Activated T-helper 1 cell treated with Interleukin-2 at 50 U/mL for 16 hours (primary cell): ENCODE results near the gene CFAP20DC.
"Not testable (repeated sequence)": the region's sequence is repeated elsewhere in the genome, so short reads cannot be mapped to it uniquely, and the experiment has no call there.

Experiments used
- DNase-seq: peaks from one replicate; pipeline ENCODE4 v3.0.0-alpha.2; 2020; ENCODE audit warnings: low read depth

The CFAP20DC gene

GRCh38 chr3:58962816-58963215 lies 87.0 kb downstream of the CFAP20DC start:
- no peak for DNase-seq

- no peak for DNase-seq
Measured at GRCh38 chr3:58962040-58962651, 87.7 kb downstream of the CFAP20DC start.

DNA sequence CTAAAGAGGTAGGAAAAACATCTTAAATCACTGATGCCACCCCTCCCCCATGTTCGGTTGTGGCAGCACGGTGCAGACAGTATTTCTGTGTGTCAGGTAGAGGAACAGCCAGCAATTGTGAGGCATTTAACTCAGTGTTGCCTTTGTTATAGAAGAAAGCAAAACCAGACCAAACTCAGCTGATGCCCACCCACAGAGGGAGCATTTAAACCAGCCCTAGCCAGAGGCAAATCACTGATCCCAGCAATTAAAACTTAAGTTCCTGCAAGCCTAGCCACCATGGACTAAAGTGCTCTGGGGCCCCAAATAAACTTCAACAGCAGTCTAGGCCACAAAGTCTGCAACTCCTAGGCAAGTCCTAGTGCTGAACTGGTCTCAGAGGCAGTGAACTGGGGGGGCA lies 94.5 kb downstream of the CFAP20DC start:
- DNase-seq: no peak

DNA sequence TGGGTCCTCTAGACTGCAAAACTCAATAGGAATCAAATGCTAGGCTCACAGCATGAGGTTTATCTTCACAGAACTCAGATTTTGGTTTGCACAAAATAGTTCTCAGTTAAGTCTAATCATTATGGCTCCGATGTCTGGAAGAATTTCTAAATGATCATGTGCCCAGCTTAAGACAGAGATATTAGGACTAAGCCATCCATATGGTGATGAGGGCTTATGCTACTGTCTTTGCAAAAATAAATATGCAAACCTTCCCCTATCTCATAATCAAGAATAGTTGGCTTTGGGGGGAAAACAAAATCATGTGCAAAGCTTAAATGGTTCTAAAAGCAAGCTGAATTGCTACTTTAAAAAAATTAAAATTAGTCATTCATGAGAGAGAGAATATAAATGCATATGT lies 96.5 kb downstream of the CFAP20DC start:
- DNase-seq: no peak

GRCh38 chr3:58952128-58952917 lies 97.5 kb downstream of the CFAP20DC start:
- DNase-seq: no peak

DNA sequence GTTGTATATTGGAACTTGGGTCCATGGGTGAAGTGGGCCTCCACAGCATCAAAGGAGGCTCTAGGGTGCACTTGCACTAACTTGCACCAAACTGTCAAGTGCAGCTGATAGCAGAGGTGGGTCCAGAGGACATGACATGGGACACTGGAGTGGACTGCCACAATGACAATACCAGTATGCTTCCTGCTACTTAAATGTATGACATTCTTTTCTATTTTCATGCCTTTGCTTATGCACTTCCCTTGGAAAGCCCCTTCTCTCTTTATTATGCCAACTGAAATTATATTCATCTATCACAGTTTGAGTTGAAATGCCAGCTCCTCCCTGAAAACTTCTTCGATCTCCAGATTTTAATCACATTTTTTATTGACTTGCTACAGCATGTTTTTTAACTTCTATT lies 101.8 kb downstream of the CFAP20DC start:
- no peak for DNase-seq

DNA sequence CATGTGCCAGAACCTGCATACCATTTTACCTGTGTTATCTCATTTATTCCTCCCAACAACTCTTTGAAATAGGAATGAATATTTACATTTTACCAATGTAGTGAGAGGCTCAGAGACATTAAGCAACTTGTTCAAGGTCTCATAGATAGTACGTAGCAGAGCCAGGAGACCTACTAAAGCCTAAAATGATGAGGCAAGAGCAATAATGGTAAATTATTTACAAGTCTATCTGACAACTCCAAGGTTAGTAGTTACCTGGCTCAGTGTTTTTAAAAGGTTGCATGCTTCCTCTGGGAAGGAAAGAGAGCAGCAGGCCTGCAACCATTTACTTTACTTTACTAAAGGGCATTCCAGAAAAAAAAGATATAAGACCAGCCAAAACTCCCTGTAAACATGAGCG lies 103.0 kb downstream of the CFAP20DC start:
- no peak for DNase-seq

DNA sequence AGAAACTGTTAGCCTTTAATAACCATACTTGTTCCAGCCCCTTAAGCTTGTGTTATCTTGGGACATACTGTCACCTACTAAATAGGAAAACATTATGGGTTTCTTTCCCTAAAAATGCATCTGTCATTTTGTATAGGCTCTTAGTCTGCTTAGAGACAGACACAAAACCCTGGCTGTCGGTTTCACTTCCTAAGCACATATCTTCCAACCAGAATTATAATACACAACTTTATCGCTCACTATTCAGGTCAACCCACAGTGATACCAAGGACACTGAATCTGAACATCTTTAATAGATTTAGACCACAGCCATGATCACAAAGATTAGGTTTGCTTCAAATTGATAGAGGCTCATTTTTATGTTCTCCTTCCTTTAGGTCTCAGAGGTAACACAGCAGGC lies 111.8 kb downstream of the CFAP20DC start:
- no peak for DNase-seq

- DNase-seq: no peak
Measured at GRCh38 chr3:58924578-58924977, 125.2 kb downstream of the CFAP20DC start.

GRCh38 chr3:58900386-58900785 lies 149.4 kb downstream of the CFAP20DC start:
- DNase-seq: no peak

DNA sequence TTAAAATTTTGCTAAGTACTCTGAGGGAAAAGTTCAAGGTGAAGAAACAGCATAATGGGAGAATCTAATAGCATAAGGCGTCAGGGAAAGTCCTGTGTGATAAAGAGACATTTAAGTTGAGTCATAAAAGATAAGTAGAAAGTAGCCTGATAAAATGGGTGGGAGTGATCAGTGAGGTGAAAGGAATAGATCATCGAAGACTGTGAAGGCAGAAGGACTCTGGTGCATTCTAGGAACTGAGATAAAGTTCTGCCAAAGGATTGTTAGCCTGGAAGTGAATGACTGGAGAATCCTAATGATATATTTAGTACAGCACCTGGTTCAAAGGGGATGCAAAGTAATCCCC lies 149.9 kb downstream of the CFAP20DC start:
- DNase-seq: no peak

DNA sequence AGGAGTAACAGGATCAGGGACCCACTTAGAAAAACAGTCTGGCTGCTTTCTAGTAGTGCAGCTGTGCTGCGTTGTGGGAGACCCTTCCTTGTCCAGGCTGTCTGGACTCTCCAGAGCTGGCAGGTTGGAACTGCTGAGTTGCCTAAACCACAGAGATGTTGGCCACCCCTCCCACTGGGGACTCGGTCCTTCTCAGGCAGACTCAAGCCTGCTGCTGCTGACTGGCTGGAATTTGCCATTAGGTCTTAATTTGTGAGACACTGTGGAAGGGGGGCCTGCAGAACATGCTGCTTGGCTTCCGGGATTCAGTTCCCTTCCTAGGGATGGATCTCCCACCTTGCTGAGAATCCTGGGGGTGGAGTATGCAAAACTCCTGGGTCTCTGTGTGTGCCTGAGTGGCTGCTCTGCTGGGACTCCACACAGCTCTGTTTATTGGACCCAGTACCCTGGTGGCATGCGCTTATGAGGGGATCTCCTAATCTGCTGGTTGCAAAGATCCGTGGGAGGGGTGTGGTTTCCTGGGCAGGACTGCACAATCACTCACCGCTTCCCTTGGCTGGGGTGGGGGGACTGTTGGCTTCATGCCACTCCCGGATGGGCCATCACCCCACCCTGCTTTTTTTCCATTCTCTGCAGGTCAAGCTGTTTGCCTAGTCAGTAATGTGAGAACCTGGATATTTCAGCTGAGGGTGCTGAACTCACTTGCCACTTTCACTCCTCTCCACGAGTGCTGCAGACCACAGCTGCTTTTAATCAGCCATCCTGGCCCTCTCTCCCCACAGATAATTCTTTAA lies 150.5 kb downstream of the CFAP20DC start:
- no peak for DNase-seq

DNA sequence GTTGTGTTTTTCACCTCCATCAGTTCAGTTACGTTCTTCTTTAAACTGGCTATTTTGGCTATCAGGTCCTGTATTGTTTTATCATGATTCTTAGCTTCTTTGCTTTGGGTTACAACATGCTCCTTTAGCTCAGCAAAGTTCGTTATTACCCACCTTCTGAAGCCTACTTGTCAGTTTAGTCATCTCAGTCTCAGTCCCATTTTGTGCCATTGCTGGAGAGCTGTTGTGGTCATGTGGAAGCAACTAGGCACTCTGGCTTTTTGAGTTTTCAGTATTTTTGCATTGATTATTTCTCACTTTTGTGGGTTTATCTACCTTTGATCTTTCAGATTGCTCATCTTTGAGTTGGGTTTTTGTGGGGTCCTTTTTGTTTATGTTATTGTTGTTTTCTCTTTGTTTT lies 151.3 kb downstream of the CFAP20DC start:
- DNase-seq: no peak

- DNase-seq: no peak
Measured at GRCh38 chr3:58897646-58898045, 152.2 kb downstream of the CFAP20DC start.

DNA sequence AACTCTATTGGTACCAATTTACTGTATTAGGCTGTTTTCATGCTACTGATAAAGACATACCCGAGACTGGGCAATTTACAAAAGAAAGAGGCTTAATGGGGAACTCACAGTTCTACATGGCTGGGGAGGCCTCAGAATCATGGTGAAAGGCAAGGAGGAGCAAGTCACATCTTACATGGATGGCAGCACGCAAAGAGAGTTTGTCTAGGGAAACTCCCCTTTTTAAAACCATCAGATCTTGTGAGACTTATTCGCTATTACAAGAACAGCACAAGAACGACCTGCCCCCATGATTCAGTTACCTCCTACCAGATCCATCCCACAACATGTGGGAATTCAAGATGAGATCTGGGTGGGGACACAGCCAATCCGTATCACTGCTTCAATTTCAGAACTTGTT lies 154.1 kb downstream of the CFAP20DC start:
- not testable (repeated sequence) for DNase-seq

DNA sequence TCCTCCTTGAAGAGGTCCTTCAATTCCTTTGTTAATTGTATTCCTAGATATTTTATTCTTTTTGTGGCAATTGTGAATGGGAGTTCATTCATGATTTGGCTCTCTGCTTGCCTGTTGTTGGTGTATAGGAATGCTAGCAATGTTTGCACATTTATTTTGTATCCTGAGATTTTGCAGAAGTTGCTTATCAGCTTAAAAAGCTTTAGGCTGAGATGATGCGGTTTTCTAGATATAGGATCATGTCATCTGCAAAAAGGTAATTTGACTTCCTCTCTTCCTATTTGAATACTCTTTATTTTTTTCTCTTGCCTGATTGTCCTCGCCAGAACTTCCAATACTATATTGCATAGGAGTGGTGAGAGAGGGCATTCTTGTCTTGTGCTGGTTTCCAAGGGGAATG lies 157.3 kb downstream of the CFAP20DC start:
- DNase-seq: not testable (repeated sequence)

DNA sequence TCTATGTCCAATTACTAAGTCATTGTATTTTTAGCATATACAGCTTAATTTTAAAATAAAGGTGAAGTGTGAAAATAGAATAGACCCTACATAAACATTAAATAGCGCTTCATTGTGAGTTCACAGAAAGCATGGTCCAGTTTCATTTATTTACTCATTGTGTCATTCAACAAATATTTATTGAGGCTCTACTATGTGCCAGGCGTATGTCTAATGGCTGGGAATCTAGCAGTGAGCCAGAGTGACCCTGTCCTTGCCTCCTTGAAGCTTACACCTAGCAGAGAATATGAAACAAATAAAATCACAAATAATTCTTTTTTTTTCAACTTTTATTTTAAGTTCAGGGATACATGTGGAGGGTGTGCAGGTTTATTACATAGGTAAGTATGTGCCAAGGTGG lies 161.7 kb downstream of the CFAP20DC start:
- DNase-seq: no peak

- DNase-seq: no peak
Measured at GRCh38 chr3:58884453-58884852, 165.4 kb downstream of the CFAP20DC start.

DNA sequence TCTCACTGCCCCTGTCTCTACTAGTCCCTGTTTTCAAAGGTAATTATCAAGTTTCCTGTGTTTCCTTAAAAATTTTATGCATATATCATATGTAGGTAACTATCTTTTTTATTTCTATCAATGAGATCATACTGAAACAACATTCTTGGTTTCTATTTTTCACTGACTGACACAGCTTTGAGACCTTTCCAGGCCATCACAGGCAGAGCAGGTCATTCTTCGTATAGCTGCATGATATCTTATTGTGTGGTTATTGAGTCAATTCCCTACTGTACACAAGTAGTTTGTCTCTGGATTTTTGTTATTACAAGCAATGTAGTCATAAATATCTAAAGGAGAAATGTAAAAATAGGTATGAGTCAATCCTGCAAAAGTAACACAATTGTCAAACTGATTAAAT lies 169.6 kb downstream of the CFAP20DC start:
- DNase-seq: no peak

DNA sequence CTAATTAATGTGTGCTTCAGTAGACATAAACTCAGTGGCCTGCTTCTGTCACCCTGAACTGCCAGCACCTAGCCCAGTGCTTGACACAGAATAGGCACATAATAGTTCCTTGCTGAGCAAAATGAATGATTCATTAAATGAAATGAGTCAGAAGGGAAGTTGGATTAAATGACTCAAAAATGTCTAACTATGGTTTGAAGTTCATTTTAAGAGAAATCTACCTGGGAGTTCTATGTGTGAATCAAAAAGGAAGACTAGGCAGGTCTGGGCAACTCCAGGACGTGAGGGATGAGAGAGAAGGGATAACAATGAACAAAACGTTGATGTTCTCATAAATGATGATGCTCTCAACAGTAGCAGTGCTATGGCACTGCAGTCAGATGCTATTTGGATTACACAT lies 175.0 kb downstream of the CFAP20DC start:
- no peak for DNase-seq

DNA sequence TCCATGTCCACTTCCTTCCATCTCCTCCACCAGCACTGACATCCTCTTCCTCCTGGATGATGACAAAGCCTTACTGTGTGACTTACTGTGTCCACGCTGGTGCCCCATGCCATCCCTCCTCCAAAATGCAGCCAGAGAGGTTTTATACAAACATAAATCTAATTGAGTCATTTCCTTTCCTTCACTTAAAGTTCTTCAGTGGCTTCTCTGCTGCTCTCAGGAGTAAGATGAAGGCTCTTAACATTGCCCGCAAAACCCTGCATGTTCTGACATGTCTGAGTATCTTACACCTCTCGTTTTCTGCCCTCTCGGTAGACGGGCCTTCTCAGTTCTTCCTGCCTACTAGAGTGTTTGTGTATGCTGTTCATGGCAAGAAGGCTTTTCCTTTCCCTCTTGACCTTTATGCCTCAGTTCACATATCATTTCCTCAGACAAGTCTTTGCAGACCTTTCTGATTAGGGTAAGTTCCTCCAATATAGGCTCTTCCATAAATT lies 175.5 kb downstream of the CFAP20DC start:
- no peak for DNase-seq

DNA sequence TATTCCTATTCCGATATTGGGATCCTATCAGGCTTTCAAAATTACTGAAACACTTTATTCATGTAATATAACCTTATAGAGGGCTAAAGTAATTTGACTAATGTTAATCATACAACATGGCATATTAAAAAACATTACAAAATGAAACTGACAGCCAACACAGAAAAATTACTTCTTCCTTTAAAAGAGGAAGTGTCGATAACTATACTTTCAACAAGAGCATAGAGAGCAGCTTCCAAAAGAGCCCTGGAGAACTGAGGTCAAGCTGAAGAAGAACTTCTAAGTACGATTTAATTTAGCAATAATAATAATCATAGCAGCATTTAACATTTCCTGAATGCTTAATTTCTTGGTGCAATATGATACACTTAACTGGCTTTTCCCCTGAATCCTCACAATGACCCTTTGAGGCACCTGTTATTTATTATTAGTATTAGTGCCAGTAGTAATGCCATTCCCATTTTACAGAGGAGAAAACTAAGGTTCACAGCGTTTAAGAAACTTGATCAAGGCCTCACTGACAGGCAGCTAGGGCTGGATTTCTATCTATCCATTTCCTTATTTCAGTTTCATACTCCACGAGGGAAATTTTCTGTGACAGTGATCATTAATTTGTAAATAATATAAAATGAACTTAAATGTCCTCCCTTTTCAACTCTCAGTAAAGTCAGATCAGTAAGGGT lies 181.6 kb downstream of the CFAP20DC start:
- no peak for DNase-seq
